Mesangial cell (primary cell): ENCODE results near the gene COG3. TPM values are rescaled to one million over a fixed set of nuclear protein-coding genes. Genes with fewer than 3 reads are reported as not detected.

ENCODE experiments used
- total RNA-seq: library from RNA; depleted of rRNA; stranded (reverse); fragments of >200 nt; gene quantifications from 2 replicates; pipeline ENCODE4 v1.2.3, GENCODE V29; 2015

COG3 gene, protein sequence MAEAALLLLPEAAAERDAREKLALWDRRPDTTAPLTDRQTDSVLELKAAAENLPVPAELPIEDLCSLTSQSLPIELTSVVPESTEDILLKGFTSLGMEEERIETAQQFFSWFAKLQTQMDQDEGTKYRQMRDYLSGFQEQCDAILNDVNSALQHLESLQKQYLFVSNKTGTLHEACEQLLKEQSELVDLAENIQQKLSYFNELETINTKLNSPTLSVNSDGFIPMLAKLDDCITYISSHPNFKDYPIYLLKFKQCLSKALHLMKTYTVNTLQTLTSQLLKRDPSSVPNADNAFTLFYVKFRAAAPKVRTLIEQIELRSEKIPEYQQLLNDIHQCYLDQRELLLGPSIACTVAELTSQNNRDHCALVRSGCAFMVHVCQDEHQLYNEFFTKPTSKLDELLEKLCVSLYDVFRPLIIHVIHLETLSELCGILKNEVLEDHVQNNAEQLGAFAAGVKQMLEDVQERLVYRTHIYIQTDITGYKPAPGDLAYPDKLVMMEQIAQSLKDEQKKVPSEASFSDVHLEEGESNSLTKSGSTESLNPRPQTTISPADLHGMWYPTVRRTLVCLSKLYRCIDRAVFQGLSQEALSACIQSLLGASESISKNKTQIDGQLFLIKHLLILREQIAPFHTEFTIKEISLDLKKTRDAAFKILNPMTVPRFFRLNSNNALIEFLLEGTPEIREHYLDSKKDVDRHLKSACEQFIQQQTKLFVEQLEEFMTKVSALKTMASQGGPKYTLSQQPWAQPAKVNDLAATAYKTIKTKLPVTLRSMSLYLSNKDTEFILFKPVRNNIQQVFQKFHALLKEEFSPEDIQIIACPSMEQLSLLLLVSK
- total RNA-seq: 11.6 and 20.3 TPM in 2 replicates

DNA sequence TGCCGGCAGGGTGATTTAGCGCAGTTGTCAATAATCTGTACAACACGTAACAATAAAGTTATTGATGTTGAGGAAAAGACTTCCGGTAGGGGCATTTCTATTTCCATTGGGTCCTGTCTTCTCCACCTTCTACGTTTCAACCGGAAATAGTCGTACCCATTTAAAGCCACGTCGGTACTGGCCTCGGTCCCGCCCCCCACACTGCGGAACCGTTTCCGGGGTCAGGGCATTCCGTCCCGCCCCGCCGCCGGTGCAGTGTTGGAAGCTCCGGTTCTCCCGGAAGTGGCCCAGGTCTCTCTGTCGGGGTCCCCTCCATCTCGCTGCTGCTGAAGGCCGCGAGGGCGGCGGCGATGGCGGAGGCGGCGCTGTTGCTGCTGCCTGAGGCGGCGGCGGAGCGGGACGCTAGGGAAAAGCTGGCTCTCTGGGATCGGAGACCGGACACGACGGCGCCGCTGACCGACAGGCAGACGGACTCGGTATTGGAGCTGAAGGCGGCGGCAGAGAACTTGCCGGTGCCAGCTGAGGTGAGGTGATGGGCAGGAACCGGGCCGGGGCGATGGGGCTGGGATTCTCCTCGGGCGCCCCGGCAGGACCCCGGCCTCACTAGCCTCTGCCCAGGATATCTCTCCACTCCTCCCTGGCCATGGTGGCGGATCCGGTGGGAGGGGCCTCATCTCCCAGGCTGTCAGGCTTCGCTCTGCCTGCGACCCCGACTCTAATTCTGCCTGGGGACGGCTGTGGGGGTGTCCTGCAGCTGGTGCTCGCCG is at the start of gene COG3:
COG3 (plus strand) TSS at position 253 of the 767 bp plus-strand sequence; CDS start at position 351, 98 bp downstream.

GRCh38 chr13:45417790-45418534 is 46.8 kb upstream of the COG3 start, which contains the start of gene SLC25A30:
TSS of gene SLC25A30 (minus strand) at chr13:45418373. CDS start at chr13:45411425, 6,948 bp downstream.

Other genes with a start within 250 kb of the COG3 start
- gene TPT1, start 123.8 kb upstream of the COG3 start, total RNA-seq: 774 and 851 TPM in 2 replicates
- 12.7 and 15.7 TPM in 2 replicates for gene SLC25A30, start 46.6 kb upstream of the COG3 start, total RNA-seq
- gene ERICH6B, start 150.8 kb downstream of the COG3 start, total RNA-seq: not detected in 2 replicates
- gene CBY2, start 237.4 kb downstream of the COG3 start, total RNA-seq: not detected in 2 replicates